Smooth muscle cell (in vitro differentiated cells): ENCODE data around the gene VAMP7. TPM values are rescaled to one million over a fixed set of nuclear protein-coding genes. Genes with fewer than 3 reads are reported as not detected.

Experiments
- DNase-seq: peaks from one replicate; lab custom pipeline; 2025; ENCODE audit not compliant: unreplicated experiment; lab: John Stamatoyannopoulos, UW
- H2AFZ ChIP-seq: fragments of 200-600 bp; sonication (generic); 2 replicates; pipeline ENCODE4 v1.6.0; 2016; ENCODE audit warnings: antibody characterized with exemption, low read depth, mild to moderate bottlenecking
- H3F3A ChIP-seq: fragments of 200-600 bp; sonication (generic); 2 replicates; pipeline ENCODE4 v1.6.0; 2017; ENCODE audit warnings: antibody characterized with exemption, low read depth
- H3K27ac ChIP-seq: fragments of 200-600 bp; sonication (generic); 2 replicates; pipeline ENCODE4 v1.5.1; 2016; ENCODE audit warnings: low read depth, mild to moderate bottlenecking
- H3K27me3 ChIP-seq: fragments of 200-600 bp; sonication (generic); 2 replicates; pipeline ENCODE4 v1.6.1; 2016; ENCODE audit warnings: low read depth, mild to moderate bottlenecking
- H3K36me3 ChIP-seq: fragments of 200-600 bp; sonication (generic); 2 replicates; pipeline ENCODE4 v1.5.1; 2016; ENCODE audit warnings: low read depth
- H3K4me1 ChIP-seq: fragments of 200-600 bp; sonication (generic); 2 replicates; pipeline ENCODE4 v1.5.1; 2016; ENCODE audit warnings: low read depth
- H3K4me2 ChIP-seq: fragments of 200-600 bp; sonication (generic); 2 replicates; pipeline ENCODE4 v1.6.0; 2016; ENCODE audit warnings: mild to moderate bottlenecking
- H3K4me3 ChIP-seq: fragments of 200-600 bp; sonication (generic); 2 replicates; pipeline ENCODE4 v1.5.1; 2016; ENCODE audit warnings: mild to moderate bottlenecking
- H3K79me2 ChIP-seq: fragments of 200-600 bp; sonication (generic); 2 replicates; pipeline ENCODE4 v1.6.0; 2016; ENCODE audit warnings: low read depth, mild to moderate bottlenecking
- H3K9ac ChIP-seq: fragments of 200-600 bp; sonication (generic); 2 replicates; pipeline ENCODE4 v1.6.0; 2016; ENCODE audit warnings: low read depth
- H3K9me3 ChIP-seq: fragments of 200-600 bp; sonication (generic); replicated peaks from 2 replicates; pipeline ENCODE4 v1.5.1; 2016; ENCODE audit warnings: low read depth
- H4K20me1 ChIP-seq: fragments of 200-600 bp; sonication (generic); 2 replicates; pipeline ENCODE4 v1.6.0; 2016; ENCODE audit warnings: low read depth
- CTCF ChIP-seq: fragments of 200-600 bp; sonication (generic); IDR thresholded peaks from 2 replicates; pipeline ENCODE4 v1.5.1; 2017; ENCODE audit warnings: borderline replicate concordance, mild to moderate bottlenecking, antibody characterized with exemption; ENCODE audit not compliant: insufficient read depth, poor library complexity, severe bottlenecking
- WGBS: methylation state at CpG from one replicate; pipeline ENCODE4 v1.1.7; 2016; ENCODE audit warnings: low lambda C conversion rate; 5-methylcytosine and 5-hydroxymethylcytosine counted together
- polyA plus RNA-seq: library from polyadenylated mRNA; unstranded; fragments of >200 nt; fragmentation: Nextera tagmentation; extraction: Ambion mirVana; gene quantifications from 2 replicates; pipeline ENCODE4 v1.2.1, GENCODE V29; 2016
- total RNA-seq: library from RNA; depleted of rRNA; stranded (reverse); fragments of >200 nt; gene quantifications from 2 replicates; pipeline ENCODE4 v1.2.3, GENCODE V29; 2014

Gene VAMP7
- total and polyA plus RNA-seq, 2 experiments from 2014 or later, result 33.8 to 53.8 TPM

GRCh38 chrX:155954793-155955192 is 73.6 kb downstream of the VAMP7 start:
- H3K9ac ChIP-seq, result no peak overlapping the region
- 19% methylated on average over 1 of the region's 1 CpG for WGBS
- no peak for TF ChIP-seq CTCF

GRCh38 chrX:155956099-155956498 is 75.0 kb downstream of the VAMP7 start:
- H3K79me2 ChIP-seq, result no peaks in the 10 kb centered on the region
- H4K20me1 ChIP-seq, result no peaks in the 10 kb centered on the region
- H3K4me2 ChIP-seq, result no peak overlapping the region
- H3K4me3 ChIP-seq, result no peak overlapping the region
- no peak for DNase-seq
- H2AFZ ChIP-seq, result no peak overlapping the region
- H3K27me3 ChIP-seq, result no peaks in the 10 kb centered on the region
- H3K9ac ChIP-seq, result no peak overlapping the region
- 85% methylated on average over 9 of the region's 9 CpGs for WGBS
- H3K36me3 ChIP-seq, result no peaks in the 10 kb centered on the region
- no peaks in the 10 kb centered on the region for H3F3A ChIP-seq
- H3K27ac ChIP-seq, result no peak overlapping the region
- no peaks in the 10 kb centered on the region for H3K9me3 ChIP-seq
- no peak for TF ChIP-seq CTCF
- no peaks in the 10 kb centered on the region for H3K4me1 ChIP-seq

More at GRCh38 chrX:155954793-155955192, 73.6 kb downstream of the VAMP7 start:
- no peaks in the 10 kb centered on the region for H3K27me3 ChIP-seq
- no peaks in the 10 kb centered on the region for H3F3A ChIP-seq
- H3K4me3 ChIP-seq, result no peak overlapping the region
- no peak for DNase-seq
- peaks cover 3% of the 10 kb centered on the region for H3K9me3 ChIP-seq
- H3K79me2 ChIP-seq, result no peaks in the 10 kb centered on the region
- no peak overlapping the region for H3K27ac ChIP-seq
- no peaks in the 10 kb centered on the region for H3K4me1 ChIP-seq
- no peaks in the 10 kb centered on the region for H3K36me3 ChIP-seq
- no peaks in the 10 kb centered on the region for H4K20me1 ChIP-seq
- H3K4me2 ChIP-seq, result no peak overlapping the region
- H2AFZ ChIP-seq, result no peak overlapping the region

GRCh38 chrX:155956649-155957048 is 75.5 kb downstream of the VAMP7 start:
- Histone ChIP-seq H3K27me3 (no peaks in the 10 kb centered on the region), H3K36me3 (no peaks in the 10 kb centered on the region), H3K9me3 (no peaks in the 10 kb centered on the region), H3K27ac (no peak overlapping the region), H2AFZ (no peak overlapping the region), H4K20me1 (no peaks in the 10 kb centered on the region), H3K9ac (no peak overlapping the region), H3K4me1 (no peaks in the 10 kb centered on the region), H3K4me3 (no peak overlapping the region), H3F3A (no peaks in the 10 kb centered on the region), H3K79me2 (no peaks in the 10 kb centered on the region), H3K4me2 (no peak overlapping the region)
- WGBS, result 50% methylated on average over 3 of the region's 3 CpGs
- TF ChIP-seq CTCF, result no peak
- no peak for DNase-seq

DNA sequence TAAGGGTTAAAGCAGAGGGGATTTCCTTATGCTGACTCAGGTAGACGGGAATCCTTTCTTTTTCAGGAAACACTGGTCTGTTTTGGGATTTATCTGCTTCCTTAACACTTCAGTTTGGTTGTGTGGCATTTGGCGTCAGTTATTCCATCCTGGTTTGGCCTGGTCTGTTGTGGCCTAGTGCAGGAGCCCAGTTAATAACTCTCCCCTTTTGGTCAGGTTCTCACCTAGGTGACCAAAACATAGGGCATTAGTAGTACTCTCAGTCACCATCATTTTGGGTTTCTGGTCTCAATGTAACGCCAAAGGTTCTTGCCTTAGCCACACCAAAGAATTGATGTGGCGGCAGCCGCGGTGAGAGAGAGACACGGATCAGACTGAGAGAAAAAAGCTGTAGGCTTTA is 76.7 kb downstream of the VAMP7 start:
- H2AFZ ChIP-seq, result no peak overlapping the region
- 44% methylated on average over 6 of the region's 7 CpGs for WGBS
- H3K9me3 ChIP-seq, result no peaks in the 10 kb centered on the region
- H3K4me2 ChIP-seq, result no peak overlapping the region
- no peaks in the 10 kb centered on the region for H3K79me2 ChIP-seq
- no peaks in the 10 kb centered on the region for H3F3A ChIP-seq
- no peak overlapping the region for H3K27ac ChIP-seq
- no peak for TF ChIP-seq CTCF
- H4K20me1 ChIP-seq, result no peaks in the 10 kb centered on the region
- no peaks in the 10 kb centered on the region for H3K27me3 ChIP-seq
- no peak overlapping the region for H3K4me3 ChIP-seq
- no peaks in the 10 kb centered on the region for H3K4me1 ChIP-seq
- DNase-seq, result no peak
- no peaks in the 10 kb centered on the region for H3K36me3 ChIP-seq
- H3K9ac ChIP-seq, result no peak overlapping the region
